GM18526 (cell line): ENCODE results near the gene TSC22D4.

ENCODE experiments used
- POLR2A ChIP-seq: IDR thresholded peaks from 3 replicates; pipeline ENCODE4 v1.6.1; 2011; ENCODE audit not compliant: insufficient read length; ENCODE audit errors: extremely low read depth

TSC22D4 gene

GRCh38 chr7:100434297-100435144 is 44.5 kb downstream of the TSC22D4 start:
- no peak for TF ChIP-seq POLR2A

GRCh38 chr7:100433592-100434296 is 45.3 kb downstream of the TSC22D4 start:
- no peak for TF ChIP-seq POLR2A

GRCh38 chr7:100433276-100433591 is 45.8 kb downstream of the TSC22D4 start:
- TF ChIP-seq POLR2A, result no peak

GRCh38 chr7:100432621-100433275 is 46.3 kb downstream of the TSC22D4 start:
- no peak for TF ChIP-seq POLR2A

GRCh38 chr7:100432053-100432452 is 47.0 kb downstream of the TSC22D4 start:
- TF ChIP-seq POLR2A, result no peak

- TF ChIP-seq POLR2A, result peak; percentile 12
These were observed 47.7 kb downstream of the TSC22D4 start for GRCh38 chr7:100431286-100431735.

- peak; percentile 0 for TF ChIP-seq POLR2A
These were observed 48.3 kb downstream of the TSC22D4 start for GRCh38 chr7:100430493-100431285.

- peak; percentile 43 for TF ChIP-seq POLR2A
These were observed 49.1 kb downstream of the TSC22D4 start, which contains the start of gene MEPCE for GRCh38 chr7:100429637-100430492. Gene MEPCE (plus strand): TSS chr7:100429831. CDS start chr7:100430019, 188 bp downstream.

- TF ChIP-seq POLR2A, result peak; percentile 80
These were observed 49.9 kb downstream of the TSC22D4 start for GRCh38 chr7:100428967-100429636.

- TF ChIP-seq POLR2A, result peak; percentile 100
These were observed 50.6 kb downstream of the TSC22D4 start, which contains the start of gene ZCWPW1 for GRCh38 chr7:100428199-100428966. Gene ZCWPW1 (minus strand): TSS chr7:100428703. CDS start chr7:100420649, 8,054 bp downstream.

GRCh38 chr7:100427762-100428198 is 51.2 kb downstream of the TSC22D4 start:
- TF ChIP-seq POLR2A, result no peak

GRCh38 chr7:100426516-100426915 is 52.5 kb downstream of the TSC22D4 start:
- TF ChIP-seq POLR2A, result no peak

- no peak for TF ChIP-seq POLR2A
These were observed 53.7 kb downstream of the TSC22D4 start for GRCh38 chr7:100425347-100425746.
